Measurements from ENCODE around the gene TFRC.
"Not testable (repeated sequence)": the region's sequence is repeated elsewhere in the genome, so short reads cannot be mapped to it uniquely, and the experiment has no call there.

The TFRC gene

DNA sequence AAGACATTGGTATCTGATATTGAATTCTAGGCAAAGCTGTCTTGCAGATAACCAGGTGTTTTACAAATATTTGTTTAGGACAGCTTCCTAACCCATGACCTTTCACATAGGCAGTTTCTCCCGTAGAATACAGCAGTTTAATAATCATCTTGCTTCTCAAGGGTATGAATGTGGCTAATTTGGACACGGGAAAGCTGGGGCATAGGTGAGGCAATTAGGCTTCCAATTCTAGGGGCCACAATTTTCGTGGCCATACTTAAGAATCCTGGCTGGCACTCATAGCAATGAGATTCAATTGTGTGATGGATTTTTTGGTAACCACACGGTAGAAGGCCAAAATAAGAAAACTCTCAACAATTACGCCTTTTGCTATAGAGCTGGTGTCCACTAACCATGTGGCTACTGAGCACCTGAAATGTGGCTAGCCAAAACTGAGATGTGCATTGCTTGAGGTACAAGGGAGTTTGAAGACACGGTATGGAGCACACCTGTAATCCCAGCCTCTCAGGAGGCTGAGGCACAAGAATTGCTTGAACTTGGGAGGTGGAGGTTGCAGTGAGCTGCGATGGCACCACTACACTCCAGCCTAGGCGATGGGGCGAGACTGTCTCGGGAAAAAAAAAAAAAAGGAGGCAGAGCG, 34.4 kb downstream of the TFRC start:
- no peak for DNase-seq

DNA sequence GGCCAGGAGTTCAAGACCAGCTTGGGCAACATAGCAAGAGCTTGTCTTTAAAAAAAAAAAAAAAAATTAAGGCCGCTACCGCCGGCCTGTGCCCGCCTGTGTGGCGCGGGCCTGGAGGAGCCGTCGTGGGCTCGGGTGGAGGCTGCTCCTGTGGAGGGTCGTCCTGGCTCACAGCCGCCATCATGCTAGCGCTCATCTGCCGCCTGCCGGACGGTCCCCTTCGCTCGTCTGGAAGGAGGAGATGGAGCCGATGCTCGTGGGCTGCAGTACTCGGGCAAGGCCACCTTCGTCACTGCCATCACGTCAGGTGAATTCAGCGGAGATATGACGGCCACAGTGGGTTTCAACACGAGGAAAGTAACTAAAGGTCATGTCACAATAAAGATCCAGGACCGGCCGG, 37.4 kb downstream of the TFRC start:
- DNase-seq = no peak

DNA sequence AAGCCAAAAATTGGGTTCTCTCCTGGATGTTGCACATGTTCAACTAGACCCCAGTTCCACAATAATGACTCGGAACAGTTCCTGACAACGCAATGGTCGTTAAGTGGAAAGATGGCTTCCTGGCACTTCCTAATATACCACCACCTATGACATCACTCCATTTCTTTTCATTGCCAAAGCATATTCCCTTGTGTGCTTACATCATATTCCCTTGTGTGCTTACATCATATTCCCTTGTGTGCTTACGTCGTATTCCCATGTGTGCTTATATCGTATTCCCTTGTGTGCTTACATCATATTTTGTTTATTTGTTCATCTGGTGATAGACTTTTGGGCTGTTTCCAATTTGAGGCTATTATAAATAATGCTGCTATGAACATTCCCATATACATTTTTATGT, 39.2 kb downstream of the TFRC start:
- no peak for DNase-seq

DNA sequence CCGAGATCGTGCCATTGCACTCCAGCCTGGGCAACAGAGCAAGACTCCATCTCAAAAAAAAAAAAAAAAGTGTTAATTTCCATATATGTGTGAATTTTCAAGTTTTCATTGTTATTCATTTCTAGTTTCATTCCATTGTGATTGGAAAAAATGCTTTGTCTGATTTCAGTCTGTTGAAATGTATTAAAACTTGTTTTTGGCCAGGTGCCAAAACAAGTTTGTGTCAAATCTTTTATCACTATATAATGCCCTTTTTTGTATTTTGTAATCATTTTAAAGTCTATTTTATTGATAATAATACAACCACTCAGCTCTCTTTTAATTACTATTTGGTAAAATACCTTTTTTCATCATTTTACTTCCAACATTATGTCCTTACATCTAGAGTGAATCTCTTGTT, 42.5 kb downstream of the TFRC start:
- DNase-seq = no peak

DNA sequence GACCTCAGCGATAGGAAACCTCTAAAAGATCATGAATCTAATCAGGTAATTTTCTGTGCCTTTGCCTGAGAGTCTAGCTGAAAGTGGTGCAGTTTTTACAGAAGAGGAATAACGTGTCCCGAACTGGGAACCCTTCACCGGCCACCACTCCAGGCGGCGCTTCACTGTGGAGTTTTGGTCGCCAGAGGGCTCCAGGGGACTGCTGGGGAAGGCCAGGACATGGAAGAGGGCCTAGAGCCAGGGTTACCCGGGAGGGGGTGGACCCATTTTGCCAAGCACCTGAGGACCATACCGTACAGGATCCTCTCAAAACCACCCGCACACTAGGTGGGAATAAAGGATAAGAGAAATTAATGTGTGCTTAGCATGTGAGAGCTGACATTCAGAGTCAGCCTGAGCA, 55.8 kb downstream of the TFRC start:
- DNase-seq = not testable (repeated sequence)

DNA sequence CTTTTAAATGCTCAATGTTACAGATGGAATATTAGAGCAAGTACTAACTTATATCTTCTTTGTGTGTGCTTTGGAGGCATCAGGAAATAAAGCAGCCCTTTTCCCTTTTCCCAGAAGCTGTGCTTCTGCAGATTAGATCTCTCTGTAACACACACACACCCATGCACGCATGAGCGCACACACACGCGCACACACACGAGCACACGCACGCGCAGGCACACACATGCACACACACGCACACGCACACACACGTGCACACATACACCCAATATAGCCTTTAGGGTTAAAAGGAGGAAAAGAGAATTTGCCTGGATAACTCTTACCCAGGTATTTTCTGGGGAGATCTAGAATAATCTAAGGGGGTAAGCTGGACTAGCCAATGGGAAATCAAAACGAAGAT, 56.9 kb downstream of the TFRC start:
- DNase-seq = no peak

DNA sequence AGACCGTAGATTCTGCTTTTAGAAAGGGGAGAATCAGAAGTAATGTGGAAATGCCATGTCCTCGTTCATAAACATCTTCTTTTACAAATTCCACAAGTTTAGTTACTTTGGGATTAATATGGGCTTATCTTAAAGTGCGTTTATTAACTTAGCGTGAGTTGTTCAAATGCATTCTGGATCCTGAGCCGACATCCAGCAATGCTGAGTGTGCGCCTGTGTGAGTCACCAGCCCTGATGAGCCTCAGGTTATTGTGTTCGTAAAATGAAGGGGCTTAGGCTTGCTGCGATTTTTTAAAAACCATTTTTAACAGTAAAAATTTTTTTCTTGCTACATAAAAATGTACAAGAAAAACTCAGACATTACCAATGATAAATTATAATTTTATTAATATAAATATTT, 57.9 kb downstream of the TFRC start:
- no peak for DNase-seq

- DNase-seq = not testable (repeated sequence)
Observed at GRCh38 chr3:196022499-196022878, 59.4 kb downstream of the TFRC start.

- DNase-seq = no peak
Observed at GRCh38 chr3:196020373-196020772, 61.5 kb downstream of the TFRC start.

DNA sequence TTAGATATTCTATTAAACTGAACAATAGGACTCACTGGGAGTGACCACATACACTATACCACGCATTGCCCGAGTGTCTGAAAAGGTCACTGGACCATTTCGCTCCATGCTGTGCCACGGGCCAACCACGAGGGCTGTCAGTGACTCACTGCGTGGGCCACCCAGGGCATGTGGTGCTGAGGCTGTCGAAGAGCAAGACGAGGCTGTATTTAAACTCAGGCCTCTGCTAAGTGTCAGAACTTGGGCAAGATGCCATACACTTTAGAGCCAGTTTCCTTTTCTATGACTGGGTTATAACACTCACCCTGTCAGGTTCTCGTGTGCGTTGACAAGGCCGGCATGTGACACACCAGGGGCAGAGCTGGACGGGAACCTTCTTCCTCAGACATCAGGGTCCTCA, 62.3 kb downstream of the TFRC start:
- DNase-seq = not testable (repeated sequence)

DNA sequence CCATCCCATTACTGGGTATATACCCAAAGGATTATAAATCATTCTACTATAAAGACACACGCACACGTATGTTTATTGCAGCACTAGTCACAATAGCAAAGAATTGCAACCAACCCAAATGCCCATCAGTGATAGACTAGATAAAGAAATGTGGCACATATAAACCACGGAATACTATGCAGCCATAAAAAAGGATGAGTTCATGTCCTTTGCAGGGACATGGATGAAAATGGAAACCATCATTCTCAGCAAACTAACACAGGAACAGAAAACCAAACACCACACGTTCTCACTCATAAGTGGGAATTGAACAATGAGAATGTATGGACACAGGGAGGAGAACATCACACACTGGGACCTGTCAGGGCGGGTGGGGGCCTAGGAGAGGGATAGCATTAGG, 63.7 kb downstream of the TFRC start:
- DNase-seq = not testable (repeated sequence)

DNA sequence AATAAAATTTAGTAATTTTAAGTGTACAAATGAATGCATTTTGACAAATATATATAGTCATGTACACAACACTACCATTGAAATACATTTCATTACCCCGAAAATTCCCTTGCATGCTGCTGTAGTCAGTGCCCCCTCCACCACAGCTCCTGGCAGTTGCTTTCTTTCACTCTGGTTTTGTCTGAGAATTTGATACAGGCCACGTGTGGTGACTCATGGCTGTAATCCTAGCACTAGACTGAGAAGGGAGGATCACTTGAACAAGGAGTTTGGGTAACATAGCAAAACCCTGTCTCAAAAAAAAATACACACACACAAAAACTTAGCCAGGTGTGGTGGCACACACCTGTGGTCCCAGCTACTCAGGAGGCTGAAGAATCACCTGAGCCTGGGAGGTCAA, 65.4 kb downstream of the TFRC start:
- no peak for DNase-seq

GRCh38 chr3:196016059-196016458, 65.8 kb downstream of the TFRC start:
- DNase-seq = no peak

DNA sequence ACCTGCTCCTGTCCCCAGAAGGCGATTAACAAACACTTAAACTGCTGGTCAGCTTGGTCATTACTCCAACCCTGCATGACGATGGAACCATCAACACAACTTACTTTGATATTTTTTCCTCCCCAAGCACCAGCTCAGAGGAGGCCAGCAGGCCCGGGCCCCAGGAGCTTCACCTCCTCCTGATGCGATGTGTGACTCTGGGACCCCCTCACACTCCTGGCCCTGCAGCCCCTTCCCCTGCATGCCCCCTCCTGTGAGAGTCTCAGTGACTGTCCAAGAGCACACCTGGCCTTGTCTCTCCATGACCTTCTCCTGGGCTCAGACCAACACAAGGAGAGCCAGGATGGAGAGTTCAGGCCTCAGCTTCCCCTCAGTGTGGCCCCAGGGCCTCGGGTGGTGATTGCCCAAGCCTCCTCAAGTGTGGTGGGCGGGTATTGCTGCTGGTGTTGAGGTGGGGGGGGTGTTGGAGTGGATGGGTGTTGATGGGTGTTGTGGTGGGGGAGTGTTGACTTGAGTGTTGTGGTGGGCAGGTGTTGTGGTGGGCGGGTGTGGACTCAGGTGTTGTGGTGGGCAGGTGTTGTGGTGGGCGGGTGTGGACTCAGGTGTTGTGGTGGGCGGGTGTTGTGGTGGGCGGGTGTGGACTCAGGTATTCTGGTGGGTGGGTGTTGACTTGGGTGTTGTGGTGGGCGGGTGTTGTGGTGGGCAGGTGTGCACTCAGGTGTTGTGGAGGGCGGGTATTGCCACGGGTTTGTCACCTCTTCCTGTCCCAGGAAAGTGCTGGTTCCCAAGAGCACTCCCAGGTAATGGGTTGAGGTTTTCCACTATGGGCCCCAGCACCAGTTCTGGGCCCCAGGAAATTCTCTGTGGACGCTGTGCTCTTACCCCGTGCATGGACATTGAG, 68.1 kb downstream of the TFRC start:
- no peak for DNase-seq

- no peak for DNase-seq
Observed at GRCh38 chr3:196012941-196013476, 68.9 kb downstream of the TFRC start.

DNA sequence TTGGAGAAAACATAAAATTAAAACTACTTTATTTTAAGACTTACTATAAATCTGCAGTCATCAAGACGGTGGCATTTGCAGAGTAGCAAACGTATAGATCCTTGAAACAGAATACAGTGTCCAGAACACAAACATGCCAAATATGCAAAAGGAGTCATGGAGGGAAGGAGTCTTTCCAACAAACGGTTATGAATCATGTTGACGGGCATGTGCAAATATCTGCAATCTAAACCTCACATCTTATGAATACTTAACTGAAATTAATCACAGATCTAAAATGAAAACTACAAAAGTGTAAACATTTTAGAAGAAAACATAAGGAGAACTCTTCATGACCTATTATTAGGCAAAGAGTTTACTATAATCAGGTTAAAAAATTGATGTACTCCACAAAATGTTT, 69.4 kb downstream of the TFRC start:
- DNase-seq = no peak

GRCh38 chr3:196009456-196009855, 72.4 kb downstream of the TFRC start:
- DNase-seq = no peak

GRCh38 chr3:196008929-196009328, 73.0 kb downstream of the TFRC start:
- no peak for DNase-seq

- no peak for DNase-seq
Observed at GRCh38 chr3:196008387-196008786, 73.5 kb downstream of the TFRC start.

DNA sequence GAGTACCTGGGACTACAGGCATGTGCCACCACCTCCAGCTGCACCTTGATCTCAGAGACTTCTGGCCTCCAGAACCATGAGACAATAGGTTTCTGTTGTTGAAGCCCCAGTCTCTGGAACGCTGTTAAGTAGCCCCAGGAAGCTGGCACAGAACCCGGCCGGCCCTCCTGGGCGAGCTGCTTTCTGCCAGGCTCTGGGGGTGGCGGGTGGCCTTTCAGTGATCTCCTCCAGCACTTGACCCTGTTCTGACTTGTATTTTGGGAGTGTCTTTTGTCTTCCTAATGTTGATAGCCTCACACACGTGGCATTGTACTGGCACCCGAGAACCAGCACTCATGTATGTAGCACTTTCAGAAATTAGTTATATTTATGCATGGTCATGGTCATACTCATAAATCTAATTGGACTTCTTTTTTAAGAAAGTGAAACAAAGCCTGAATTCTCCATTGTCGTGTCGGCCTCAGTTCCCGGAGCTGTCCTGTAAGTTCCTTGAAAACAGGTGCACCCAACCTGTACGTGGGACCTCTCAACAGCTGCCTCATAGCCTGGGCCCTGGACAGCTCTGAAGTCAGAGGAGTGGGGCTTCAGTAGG, 74.0 kb downstream of the TFRC start:
- DNase-seq = no peak

DNA sequence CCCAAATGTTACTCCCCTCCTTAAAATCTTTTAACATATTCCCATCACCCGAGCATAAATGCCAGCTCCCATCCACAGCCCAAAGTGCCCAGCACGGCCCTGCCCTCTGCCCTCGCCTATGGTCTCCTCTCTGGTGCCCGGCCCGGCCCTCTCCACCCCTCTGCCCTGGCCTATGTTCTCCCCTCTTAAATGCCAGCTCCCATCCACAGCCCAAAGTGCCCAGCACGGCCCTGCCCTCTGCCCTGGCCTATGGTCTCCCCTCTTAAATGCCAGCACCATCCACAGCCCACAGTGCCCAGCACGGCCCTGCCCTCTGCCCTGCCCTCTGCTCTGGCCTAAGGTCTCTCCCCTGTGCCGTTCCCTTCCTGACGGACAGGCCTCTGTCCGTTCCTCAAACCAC, 76.6 kb downstream of the TFRC start:
- DNase-seq = not testable (repeated sequence)

- not testable (repeated sequence) for DNase-seq
Observed at GRCh38 chr3:196004359-196005052, 77.4 kb downstream of the TFRC start.

- no peak for DNase-seq
Observed at GRCh38 chr3:196003611-196004010, 78.3 kb downstream of the TFRC start.
